GM23248 (cell line): ENCODE results near the gene PREX1. TPM values are rescaled to one million over a fixed set of nuclear protein-coding genes. Genes with fewer than 3 reads are reported as not detected.

ENCODE experiments used
- DNase-seq: peaks from one replicate; pipeline ENCODE4 v3.0.0-alpha.2; 2015
- H2AFZ ChIP-seq: fragments of 200-600 bp; sonication (generic); 2 replicates; pipeline ENCODE4 v1.6.1; 2016; ENCODE audit warnings: antibody characterized with exemption
- H3F3A ChIP-seq: fragments of 200-600 bp; sonication (generic); 2 replicates; pipeline ENCODE4 v1.6.1; 2016; ENCODE audit warnings: mild to moderate bottlenecking, antibody characterized with exemption, mixed run types; ENCODE audit not compliant: insufficient read depth
- H3K27ac ChIP-seq: fragments of 200-600 bp; sonication (generic); 2 replicates; pipeline ENCODE4 v1.5.1; 2016; ENCODE audit warnings: mild to moderate bottlenecking
- H3K27me3 ChIP-seq: fragments of 200-600 bp; sonication (generic); replicated peaks from 2 replicates; pipeline ENCODE4 v1.6.1; 2016; ENCODE audit warnings: mild to moderate bottlenecking; ENCODE audit not compliant: insufficient read depth
- H3K36me3 ChIP-seq: fragments of 200-600 bp; sonication (generic); 2 replicates; pipeline ENCODE4 v1.6.1; 2016; ENCODE audit warnings: low read depth, mild to moderate bottlenecking
- H3K4me1 ChIP-seq: fragments of 200-600 bp; sonication (generic); 2 replicates; pipeline ENCODE4 v1.6.1; 2016; ENCODE audit warnings: mild to moderate bottlenecking; ENCODE audit not compliant: insufficient read depth
- H3K4me2 ChIP-seq: fragments of 200-600 bp; sonication (generic); one replicate; pipeline ENCODE4 v1.6.1; 2016; ENCODE audit warnings: mild to moderate bottlenecking; ENCODE audit not compliant: unreplicated experiment
- H3K4me3 ChIP-seq: fragments of 200-600 bp; sonication (generic); 2 replicates; pipeline ENCODE4 v1.5.1; 2016; ENCODE audit warnings: mild to moderate bottlenecking
- H3K79me2 ChIP-seq: fragments of 200-600 bp; sonication (generic); 2 replicates; pipeline ENCODE4 v1.6.1; 2016; ENCODE audit warnings: mild to moderate bottlenecking; ENCODE audit not compliant: insufficient read depth
- H3K9ac ChIP-seq: fragments of 200-600 bp; sonication (generic); 2 replicates; pipeline ENCODE4 v1.6.1; 2016; ENCODE audit warnings: mild to moderate bottlenecking
- H3K9me2 ChIP-seq: fragments of 200-600 bp; sonication (generic); 2 replicates; pipeline ENCODE4 v1.6.1; 2016; ENCODE audit warnings: mixed run types, mild to moderate bottlenecking, moderate library complexity; ENCODE audit not compliant: insufficient read depth
- H3K9me3 ChIP-seq: fragments of 200-600 bp; sonication (generic); one replicate; pipeline ENCODE4 v1.6.1; 2017; ENCODE audit warnings: low read depth
- H4K20me1 ChIP-seq: fragments of 200-600 bp; sonication (generic); 2 replicates; pipeline ENCODE4 v1.6.0; 2016; ENCODE audit not compliant: insufficient read depth
- EZH2 ChIP-seq: fragments of 200-600 bp; sonication (generic); IDR thresholded peaks from 2 replicates; pipeline ENCODE4 v1.6.1; 2018; ENCODE audit warnings: antibody characterized with exemption, mild to moderate bottlenecking; ENCODE audit not compliant: insufficient read depth, poor library complexity, severe bottlenecking
- EZH2phosphoT487 ChIP-seq: fragments of 200-600 bp; sonication (generic); IDR thresholded peaks from 2 replicates; pipeline ENCODE4 v1.6.1; 2018; ENCODE audit warnings: antibody characterized with exemption, moderate library complexity, mild to moderate bottlenecking, low read depth; ENCODE audit not compliant: insufficient read depth
- WGBS, 2 experiments: methylation state at CpG; one replicate each; pipeline ENCODE4 v1.1.6; 2015 to 2017; ENCODE audit warnings: low lambda C conversion rate in 2 of 2, low coverage in 1 of 2; ENCODE audit errors: missing lambda C conversion rate in 2 of 2; 5-methylcytosine and 5-hydroxymethylcytosine counted together
- in situ Hi-C: fragments of 300-500 bp; cut with MboI; formaldehyde crosslinking; loops from 2 replicates; pipeline ENCODE4 v1.15.0; 2020
- polyA plus RNA-seq: library from polyadenylated mRNA; unstranded; fragments of >200 nt; fragmentation: Nextera tagmentation; extraction: Ambion mirVana; gene quantifications from 2 replicates; pipeline ENCODE4 v1.2.1, GENCODE V29; 2016
- total RNA-seq: library from RNA; depleted of rRNA; stranded (reverse); fragments of >200 nt; shearing (Covaris generic); gene quantifications from 2 replicates; pipeline ENCODE4 v1.2.3, GENCODE V29; 2014

The PREX1 gene
- total and polyA plus RNA-seq, 2 experiments from 2014 or later = 0.13 to 0.65 TPM

- in situ Hi-C loops = loop anchor here (10.0 to 25.0 kb wide), 2 partner anchors 400 to 828 kb away; partner anchors contain the start of gene SULF2
- DNase-seq = no peak
- 44 to 45% methylated on average over 6 of the region's 6 CpGs for WGBS, 2 experiments
Observed at GRCh38 chr20:48612335-48612734, 215.5 kb downstream of the PREX1 start.

DNA sequence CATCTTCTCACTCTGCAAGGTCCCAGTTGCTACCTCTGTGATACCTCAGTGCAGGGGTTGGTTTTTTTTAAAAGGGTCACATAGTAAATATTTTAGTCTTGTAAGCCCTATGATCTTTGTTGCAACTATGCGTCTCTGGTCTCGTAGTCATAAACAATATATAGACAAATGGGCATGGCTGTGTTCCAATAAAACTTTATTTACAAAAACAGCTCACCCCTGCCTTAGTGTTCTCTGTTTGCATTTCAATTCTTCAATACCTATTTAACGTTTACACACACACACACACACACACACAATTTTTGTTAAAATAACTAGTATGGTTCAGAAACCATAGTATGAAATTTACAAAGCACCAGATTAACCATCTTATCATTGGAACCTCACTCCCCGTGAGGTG lies 216.8 kb downstream of the PREX1 start:
- 34 to 43% methylated on average over 4 of the region's 4 CpGs for WGBS, 2 experiments
- H2AFZ ChIP-seq = no peak overlapping the region
- in situ Hi-C loops = loop anchor here (10.0 to 25.0 kb wide), 2 partner anchors 399 to 826 kb away; partner anchors contain the start of gene SULF2

More at GRCh38 chr20:48612335-48612734, 215.5 kb downstream of the PREX1 start:
- H3K79me2 ChIP-seq = no peaks in the 10 kb centered on the region
- H3K27me3 ChIP-seq = peaks cover 10% of the 10 kb centered on the region
- TF ChIP-seq EZH2phosphoT487 = no peak
- no peak for TF ChIP-seq EZH2
- no peak overlapping the region for H3K4me2 ChIP-seq
- no peaks in the 10 kb centered on the region for H3F3A ChIP-seq
- H3K9ac ChIP-seq = no peak overlapping the region
- H3K36me3 ChIP-seq = no peaks in the 10 kb centered on the region
- no peaks in the 10 kb centered on the region for H3K9me2 ChIP-seq
- H3K27ac ChIP-seq = no peak overlapping the region
- H2AFZ ChIP-seq = no peak overlapping the region
- no peak overlapping the region for H3K4me3 ChIP-seq
- H3K4me1 ChIP-seq = no peaks in the 10 kb centered on the region
- no peaks in the 10 kb centered on the region for H3K9me3 ChIP-seq
- H4K20me1 ChIP-seq = no peaks in the 10 kb centered on the region

GRCh38 chr20:48609491-48609978 lies 218.3 kb downstream of the PREX1 start:
- no peaks in the 10 kb centered on the region for H3K4me1 ChIP-seq
- 63 to 73% methylated on average over 5 of the region's 5 CpGs for WGBS, 2 experiments
- peaks cover 10% of the 10 kb centered on the region for H3K27me3 ChIP-seq
- DNase-seq = no peak
- no peaks in the 10 kb centered on the region for H3K36me3 ChIP-seq
- H3K9me3 ChIP-seq = no peaks in the 10 kb centered on the region
- in situ Hi-C loops = loop anchor here (25.0 kb wide), 1 partner anchor 397 kb away; no protein-coding TSS in a partner anchor
- no peaks in the 10 kb centered on the region for H3K9me2 ChIP-seq
- H3K27ac ChIP-seq = no peak overlapping the region
- H3F3A ChIP-seq = no peaks in the 10 kb centered on the region
- H3K4me3 ChIP-seq = no peak overlapping the region
- H4K20me1 ChIP-seq = no peaks in the 10 kb centered on the region
- no peak overlapping the region for H3K4me2 ChIP-seq
- no peak overlapping the region for H2AFZ ChIP-seq
- H3K79me2 ChIP-seq = no peaks in the 10 kb centered on the region
- no peak overlapping the region for H3K9ac ChIP-seq
- TF ChIP-seq EZH2phosphoT487 (no peak), EZH2 (no peak)

More for the DNA sequence above, 216.8 kb downstream of the PREX1 start:
- H3K4me2 ChIP-seq = no peak overlapping the region
- H3K27ac ChIP-seq = no peak overlapping the region
- peaks cover 10% of the 10 kb centered on the region for H3K27me3 ChIP-seq
- H3K9me2 ChIP-seq = no peaks in the 10 kb centered on the region
- TF ChIP-seq EZH2 (no peak), EZH2phosphoT487 (no peak)
- H4K20me1 ChIP-seq = no peaks in the 10 kb centered on the region
- no peaks in the 10 kb centered on the region for H3K4me1 ChIP-seq
- no peak for DNase-seq
- no peak overlapping the region for H3K9ac ChIP-seq
- H3K4me3 ChIP-seq = no peak overlapping the region
- no peaks in the 10 kb centered on the region for H3F3A ChIP-seq
- H3K36me3 ChIP-seq = no peaks in the 10 kb centered on the region
- no peaks in the 10 kb centered on the region for H3K9me3 ChIP-seq
- no peaks in the 10 kb centered on the region for H3K79me2 ChIP-seq

DNA sequence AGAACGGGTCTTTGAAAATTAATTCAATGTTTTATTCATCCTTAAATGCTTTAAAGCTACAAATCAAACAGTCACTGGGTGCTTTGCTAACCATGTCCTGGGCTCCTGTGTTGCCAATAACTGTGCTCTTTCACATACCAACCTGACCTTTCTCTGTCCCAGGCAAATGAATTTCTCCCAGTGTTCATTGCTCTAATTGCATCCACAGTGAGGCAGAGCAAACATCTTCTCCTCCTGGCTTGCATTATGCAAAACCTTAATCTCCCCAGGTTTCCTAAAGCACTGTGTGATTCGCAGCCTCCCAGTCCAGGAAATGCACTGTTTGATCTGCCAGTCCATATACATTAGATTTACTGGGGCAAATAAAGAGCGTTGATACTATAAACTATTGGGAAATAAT lies 219.0 kb downstream of the PREX1 start:
- no peak for DNase-seq

More for the DNA sequence above, 219.0 kb downstream of the PREX1 start:
- Histone ChIP-seq H3K9me2 (no peaks in the 10 kb centered on the region), H2AFZ (no peak overlapping the region), H3K9ac (no peak overlapping the region), H3K36me3 (no peaks in the 10 kb centered on the region), H3K9me3 (no peaks in the 10 kb centered on the region), H3K4me3 (no peak overlapping the region), H3K79me2 (no peaks in the 10 kb centered on the region), H3K4me2 (no peak overlapping the region), H3F3A (no peaks in the 10 kb centered on the region), H3K27me3 (peaks cover 10% of the 10 kb centered on the region), H4K20me1 (no peaks in the 10 kb centered on the region), H3K27ac (no peak overlapping the region), H3K4me1 (no peaks in the 10 kb centered on the region)
- in situ Hi-C loops = loop anchor here (25.0 kb wide), 1 partner anchor 396 kb away; no protein-coding TSS in a partner anchor
- TF ChIP-seq EZH2 (no peak), EZH2phosphoT487 (no peak)
- WGBS, 2 experiments = 51 to 55% methylated on average over 3 of the region's 3 CpGs
